CD4-positive, alpha-beta T cell treated with Interleukin-17A for 1 hour (primary cell): ENCODE measurements around the gene DMRTB1.

Source experiments
- DNase-seq: peaks from one replicate; pipeline ENCODE4 v3.0.0-alpha.2; 2020

The DMRTB1 gene

DNA sequence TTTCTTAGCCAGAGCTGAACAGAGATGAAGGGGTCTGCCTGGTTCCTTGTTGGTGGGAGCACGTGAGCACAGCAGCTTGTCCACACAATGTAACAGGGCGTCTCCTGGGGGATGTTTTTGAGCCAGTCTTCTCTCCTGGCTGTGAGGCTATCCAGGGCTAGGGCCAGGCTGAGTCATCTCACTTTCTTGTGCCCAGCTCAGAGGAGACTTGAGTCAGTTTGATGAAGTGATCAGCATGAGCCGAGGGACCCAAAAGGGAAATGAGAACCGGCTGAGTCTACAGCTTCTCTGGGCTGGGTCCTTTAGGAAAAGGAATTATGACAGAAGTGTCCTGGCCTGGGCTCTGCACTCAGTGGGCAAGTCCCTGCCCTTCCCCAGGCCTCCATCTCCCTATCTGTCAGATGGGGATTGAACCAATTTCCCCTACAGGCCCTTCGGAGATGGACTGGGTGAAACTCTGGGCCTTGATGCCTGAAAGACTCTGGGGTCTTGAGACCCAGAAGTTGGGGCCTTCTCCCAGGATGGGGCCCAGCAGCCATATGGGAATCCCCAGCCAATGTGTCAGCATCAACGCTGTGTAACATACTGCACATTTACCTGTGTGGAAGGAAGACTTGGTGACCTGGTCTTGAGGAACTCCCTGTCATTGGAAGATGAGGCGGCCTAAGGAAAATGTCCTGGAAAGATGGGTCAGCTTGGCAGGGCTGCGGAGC lies 36.6 kb downstream of the DMRTB1 start:
- no peak for DNase-seq

DNA sequence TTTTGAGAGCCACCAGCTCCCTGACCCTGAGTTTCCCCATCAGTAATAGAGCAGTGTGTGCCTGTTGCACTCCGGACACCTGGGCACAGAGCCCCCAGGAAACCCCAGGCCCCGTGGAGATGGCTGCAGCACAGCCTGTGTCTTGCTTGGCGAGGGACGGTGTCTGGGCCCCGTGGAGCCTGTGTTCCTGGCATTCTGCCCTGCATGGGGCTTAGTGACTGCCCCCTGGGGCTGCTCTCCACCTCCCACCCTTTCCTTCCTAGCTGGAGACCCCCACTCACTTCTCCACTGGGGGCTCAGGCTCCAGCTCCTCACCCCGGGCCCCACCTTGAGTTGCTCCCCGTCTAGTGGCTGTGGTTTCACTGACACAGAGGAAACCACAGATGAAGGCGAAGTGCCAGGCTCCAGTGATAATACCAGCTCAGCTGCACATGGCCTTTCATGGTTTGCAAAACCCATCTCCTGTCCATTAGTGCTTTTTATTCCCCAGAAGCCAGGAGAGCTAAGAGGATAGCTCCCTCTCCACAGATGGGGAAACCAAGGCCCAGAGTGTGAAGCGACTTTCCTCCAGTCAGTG lies 39.4 kb downstream of the DMRTB1 start:
- peak; percentile 2 for DNase-seq

DNA sequence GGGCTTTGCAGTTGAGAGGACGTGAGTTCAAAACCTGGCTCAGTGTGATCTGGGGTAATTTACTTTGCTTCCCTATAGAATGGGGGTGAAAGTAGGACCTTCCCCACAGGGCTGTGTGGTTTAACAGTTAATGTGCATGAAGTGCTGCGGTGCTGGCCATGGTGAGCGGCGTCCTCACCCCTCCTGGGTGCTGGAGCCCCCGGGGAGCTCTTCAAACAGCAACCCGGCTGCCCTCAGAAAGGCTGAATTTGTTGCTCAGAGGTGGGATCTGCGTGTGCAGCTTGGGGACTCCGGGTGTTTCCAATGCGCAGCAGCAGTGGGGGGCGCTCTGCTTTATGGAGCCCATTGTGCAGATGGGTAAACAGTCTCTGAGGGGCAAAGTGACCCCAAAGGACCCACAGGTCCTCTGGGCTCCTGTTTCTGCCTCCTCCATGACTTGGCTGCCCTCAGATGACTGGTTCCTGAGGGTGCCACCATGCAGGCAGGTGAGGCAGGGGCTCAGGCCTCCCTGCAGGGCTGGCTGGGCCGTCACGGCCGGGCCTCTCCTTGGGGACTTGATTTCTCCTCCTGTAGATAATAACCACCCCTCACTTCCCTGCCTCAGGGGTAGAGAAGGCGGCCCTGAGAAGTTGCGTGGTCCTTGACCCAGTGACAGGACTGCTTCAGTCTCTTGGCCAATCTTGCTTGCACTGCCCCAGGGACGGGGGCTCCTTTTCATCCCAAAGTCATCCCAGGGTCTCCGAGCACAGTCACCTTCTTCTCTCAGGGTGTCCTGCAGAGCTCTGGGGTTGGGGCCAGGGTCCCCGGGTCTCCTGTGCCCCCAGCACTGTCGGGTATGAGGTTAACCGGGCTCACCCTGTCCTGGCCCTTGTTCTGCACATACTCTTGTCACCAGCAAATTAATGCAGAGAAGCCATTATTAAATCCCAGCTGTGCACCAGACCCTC lies 40.3 kb downstream of the DMRTB1 start:
- DNase-seq = no peak

DNA sequence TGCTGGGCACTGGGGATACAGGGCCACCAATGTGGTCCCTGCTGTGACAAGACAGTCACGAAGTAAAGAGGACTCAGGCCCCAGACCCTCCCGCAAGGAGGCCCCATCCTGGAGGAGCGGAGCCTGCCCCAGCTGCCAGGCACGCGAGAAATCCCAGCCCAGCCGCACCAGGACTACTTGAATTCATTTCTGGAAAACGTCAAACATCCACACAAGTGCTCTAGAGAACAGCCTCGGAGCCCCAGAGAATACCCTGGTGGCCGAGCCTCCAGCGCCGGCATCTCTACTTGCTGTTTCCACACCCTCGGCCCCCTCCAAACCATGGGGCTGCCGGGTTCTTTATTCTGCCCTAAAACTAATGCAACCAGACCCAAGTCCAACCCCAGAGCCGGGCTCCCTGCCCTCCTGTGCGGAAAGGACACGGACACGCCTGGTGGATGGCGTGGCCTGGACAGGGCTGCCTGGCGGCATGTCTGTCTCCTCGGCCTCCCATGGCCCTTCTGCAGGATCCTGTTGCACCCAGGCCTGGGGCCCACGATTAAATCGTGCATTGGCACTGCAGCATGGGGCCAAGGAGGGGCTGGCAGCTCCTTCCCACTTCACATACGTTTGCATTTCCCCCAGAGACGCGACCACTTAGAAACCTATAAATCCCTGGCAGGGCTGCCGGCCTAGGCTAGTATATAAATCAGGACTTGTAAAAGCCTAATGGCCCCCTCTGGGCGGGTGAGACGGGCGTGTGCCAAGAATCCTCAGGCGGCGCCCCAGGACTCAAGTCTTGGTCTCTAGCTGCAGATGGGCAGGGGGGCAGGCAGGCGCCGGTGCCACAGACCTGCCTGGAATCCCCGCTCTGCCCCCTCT lies 41.2 kb downstream of the DMRTB1 start:
- DNase-seq = no peak

DNA sequence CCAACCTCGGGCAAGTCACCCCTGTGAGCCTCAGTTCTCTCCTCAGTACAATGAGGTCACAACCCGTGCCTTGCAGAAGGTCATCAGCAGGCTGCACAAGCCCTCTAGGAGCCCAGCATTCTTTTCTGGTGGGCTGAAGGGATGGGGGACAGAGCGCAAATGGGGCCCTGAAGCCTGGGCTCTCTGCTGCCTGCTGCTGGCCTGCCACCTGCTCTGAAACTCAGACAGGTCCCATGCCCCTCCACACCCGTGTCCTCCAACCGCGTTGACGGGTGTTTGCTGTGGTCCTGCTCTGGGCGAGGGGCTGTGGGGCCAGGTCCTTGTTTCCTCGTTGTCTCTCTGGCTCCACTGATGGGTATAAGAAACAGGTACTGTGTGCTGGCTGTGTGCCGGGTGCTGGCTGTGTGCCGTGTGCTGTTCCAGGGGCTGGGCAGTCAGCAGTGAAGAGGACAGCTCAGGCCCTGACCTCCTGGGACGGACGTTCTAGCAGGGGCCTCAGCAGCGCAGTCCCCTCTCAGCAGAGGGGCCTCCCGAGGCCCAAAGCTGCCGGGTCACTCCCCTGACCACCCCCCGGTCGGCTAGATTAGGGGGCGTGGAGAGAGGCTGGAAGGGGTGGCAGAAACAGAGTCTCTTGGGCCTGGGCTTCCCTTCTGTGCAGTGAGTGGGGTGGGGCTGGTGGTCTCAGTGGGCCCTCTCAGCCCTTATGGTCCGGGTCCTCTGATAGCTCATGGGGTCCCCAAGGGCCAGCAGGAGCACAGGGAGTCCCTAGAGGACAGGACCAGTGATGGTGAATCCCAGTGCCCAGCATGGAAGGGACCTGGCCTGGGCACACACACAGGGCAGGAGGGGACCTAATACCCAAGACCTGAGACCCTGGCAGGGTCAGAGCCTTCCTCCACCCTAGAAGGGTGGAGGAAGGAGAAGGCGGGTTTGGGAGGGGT lies 42.1 kb downstream of the DMRTB1 start:
- no peak for DNase-seq

DNA sequence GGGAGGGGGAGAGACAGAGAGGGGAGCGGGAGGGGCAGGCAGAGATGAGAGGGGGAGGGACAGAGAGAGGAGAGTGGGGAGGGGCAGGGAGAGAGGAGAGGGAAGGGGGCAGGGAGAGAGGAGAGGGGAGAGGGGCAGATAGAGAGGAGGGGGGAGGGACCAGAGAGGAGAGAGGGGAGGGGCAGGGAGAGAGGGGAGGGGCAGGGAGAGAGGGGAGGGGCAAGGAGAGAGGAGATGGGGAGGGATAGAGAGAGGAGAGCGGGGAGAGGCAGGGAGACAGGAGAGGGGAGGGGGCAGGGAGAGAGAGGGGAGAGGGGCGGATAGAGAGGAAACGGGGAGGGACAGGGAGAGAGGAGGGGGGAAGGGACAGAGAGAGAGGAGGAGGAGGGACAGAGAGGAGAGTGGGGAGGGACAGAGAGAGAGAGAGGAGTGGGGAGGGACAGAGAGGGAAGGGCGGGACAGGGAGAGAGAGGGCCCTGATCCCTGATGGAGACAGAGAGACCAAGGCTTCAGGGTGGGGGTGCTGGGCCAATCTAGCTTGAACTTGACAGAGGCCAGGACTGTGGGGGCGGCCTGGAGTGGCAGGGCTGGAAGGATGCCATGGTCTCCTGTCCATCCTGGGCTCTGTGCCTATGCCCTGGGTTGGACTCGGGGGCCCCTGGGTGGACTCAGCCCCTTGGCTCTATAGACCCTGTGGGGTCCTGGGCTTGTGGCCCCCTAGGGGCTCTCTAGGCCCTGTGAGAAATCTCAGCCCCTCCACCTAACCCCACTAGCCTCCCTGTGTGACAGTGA lies 43.6 kb downstream of the DMRTB1 start:
- no peak for DNase-seq

DNA sequence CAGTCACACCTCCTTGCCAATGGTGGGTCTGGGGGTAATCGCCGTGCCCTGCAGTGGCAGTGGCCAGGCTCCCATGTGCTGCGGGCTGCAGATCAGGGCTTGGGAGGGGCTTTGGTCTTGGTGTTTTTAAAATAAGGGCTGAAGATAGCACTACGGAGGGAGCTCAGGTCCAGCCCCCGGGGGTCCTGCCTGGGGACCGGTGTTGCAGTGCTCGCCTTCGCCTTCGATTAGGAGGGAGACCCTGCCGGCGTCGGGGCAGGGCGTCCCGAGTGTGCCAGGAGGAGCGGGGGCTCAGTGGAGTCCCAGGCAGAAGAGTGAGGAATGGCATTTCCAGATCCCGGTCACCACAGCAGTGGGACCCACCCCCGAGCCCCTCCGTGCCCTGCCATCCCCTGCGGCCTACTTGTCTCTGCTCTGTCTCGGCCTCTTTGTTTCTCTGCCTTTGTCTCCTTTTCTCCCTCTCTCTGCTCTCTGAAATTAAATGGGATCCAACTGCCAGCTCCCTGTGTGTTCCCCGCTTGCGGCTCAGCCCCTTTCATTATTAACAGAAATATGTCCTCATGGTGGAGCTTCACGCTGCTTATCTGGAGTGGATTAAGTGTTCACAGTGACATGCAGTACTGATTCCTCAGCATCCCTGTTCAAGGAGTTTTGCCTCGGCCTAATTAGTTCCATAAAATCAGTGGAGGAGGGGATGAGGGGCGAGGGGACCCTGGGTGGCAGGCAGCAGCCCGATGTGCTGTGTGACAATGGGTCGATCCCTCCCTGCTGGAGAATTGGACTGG lies 44.4 kb downstream of the DMRTB1 start:
- no peak for DNase-seq

DNA sequence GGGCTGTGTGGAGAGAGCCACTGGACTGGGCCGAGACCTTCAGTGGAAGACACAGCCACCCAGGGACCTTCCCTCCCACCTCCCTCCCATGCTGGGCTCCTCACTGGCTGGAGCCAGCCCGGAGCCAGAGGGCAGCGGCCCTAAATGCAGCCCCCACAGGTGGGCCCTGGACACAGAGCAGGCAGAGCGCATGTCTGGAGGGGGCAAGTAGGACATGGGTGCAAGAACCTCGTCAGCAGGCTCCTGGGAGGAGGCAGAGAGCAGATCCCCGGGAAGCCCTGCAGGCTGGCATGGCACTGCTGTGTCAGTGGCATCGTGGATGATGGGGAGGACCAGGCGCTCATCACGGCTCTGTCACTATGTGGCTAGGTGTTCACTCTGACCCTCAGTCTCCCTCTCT lies 45.7 kb downstream of the DMRTB1 start:
- no peak for DNase-seq

DNA sequence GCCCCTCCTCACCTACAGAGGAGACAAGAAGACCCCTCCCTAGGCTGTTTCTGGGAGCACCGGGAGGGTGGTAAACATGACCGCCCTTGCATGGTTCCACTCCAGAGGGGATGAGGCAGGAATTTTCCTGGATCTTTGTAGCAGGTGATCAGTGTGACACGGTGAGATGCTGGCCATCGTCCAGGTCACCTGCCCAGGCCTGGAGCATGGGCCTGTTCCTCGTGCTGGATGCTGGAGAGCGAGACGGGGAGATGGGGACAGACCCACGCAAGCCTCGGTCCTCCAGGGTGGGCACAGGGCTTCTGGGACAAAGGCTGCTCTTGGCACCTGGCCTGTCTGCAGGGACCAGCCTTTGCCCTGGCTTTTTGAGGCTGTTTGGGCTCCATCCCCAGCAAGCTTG lies 46.2 kb downstream of the DMRTB1 start:
- no peak for DNase-seq

DNA sequence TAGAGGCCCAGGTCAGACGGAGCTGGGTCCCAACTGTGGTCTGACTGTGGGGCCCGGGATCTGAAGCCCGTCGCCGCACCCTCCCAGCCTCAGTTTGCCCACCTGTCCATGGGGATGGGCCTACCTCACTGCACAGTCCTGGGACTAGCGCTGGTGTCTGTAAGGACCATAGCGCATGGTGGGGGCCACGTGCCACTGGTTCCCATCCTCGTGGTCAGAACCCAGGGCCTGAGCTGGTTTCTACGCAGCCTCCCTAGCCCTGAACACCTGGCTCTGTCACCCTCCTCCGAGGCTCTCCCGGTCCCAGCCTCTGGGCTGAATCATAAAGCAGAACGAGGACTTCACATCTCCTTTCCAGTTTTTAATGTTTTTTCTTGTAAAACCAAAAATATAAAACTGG lies 46.7 kb downstream of the DMRTB1 start:
- no peak for DNase-seq

DNA sequence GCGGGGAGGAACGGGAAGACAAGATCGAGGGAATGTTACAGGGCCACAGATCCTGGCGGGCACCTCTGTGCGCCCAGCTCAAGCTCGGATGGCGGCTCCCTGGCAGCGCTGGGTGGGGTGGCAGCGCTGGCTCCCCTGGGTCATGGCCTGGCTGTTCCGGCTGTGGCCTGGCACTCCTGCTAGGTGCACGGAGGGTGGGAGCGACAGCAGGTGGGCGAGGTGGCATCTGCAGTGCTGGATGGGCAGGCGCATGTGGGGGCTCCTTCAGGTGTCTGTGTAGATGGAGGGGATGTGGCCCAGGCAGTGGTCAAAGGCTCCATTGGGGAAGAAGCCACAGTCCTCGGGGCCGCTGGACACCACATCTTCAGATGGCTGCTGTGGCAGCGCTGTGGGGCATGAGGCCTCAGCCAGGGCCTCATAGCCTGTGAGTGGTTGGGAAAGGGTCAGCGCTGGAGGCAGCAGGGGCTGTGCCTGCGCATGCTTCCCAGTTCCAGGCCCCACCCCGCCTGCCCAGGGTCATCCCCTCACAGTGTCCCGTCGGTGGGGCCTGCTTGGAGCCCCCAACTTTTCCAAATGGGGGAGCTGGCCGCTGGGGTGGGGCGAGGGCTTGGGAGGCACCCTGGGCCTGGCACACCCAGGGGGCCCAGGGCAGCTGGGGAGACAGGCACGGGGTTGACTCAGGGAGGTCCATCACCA lies 47.3 kb downstream of the DMRTB1 start:
- DNase-seq = no peak

DNA sequence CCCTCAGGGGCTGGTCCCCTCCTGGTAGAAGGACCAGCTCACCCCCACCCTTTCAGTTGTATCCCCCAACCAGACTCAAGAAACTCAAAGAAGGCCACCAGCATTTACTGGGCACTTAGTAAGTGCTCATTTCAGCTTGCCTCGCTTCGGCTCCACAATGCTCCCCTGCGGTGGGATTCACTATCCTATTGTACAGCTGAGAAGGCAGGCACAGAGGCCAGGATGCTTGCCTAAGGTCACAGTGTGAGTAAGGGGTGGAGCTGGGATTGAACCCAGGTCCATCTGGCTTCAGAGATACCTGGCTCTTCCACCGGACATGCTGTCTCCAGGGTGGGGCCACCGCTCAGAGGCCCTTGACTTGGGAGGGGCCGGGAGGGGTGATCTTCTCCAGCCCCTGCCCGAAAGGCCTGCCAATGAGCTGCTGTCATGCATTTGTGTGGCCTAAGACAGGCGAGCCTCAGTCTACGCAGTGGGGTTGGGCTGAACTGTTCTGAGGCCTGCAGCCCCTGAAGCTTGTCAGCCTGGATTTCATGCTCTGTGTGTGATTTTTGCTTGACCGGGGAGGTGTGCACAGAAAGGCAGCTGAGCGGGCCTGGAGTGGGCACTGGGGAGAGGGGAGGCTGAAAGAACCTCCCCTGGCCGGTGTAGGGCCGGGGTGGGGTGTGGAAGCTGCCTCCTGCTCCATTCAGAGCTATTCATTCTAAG lies 48.1 kb downstream of the DMRTB1 start:
- DNase-seq = no peak

DNA sequence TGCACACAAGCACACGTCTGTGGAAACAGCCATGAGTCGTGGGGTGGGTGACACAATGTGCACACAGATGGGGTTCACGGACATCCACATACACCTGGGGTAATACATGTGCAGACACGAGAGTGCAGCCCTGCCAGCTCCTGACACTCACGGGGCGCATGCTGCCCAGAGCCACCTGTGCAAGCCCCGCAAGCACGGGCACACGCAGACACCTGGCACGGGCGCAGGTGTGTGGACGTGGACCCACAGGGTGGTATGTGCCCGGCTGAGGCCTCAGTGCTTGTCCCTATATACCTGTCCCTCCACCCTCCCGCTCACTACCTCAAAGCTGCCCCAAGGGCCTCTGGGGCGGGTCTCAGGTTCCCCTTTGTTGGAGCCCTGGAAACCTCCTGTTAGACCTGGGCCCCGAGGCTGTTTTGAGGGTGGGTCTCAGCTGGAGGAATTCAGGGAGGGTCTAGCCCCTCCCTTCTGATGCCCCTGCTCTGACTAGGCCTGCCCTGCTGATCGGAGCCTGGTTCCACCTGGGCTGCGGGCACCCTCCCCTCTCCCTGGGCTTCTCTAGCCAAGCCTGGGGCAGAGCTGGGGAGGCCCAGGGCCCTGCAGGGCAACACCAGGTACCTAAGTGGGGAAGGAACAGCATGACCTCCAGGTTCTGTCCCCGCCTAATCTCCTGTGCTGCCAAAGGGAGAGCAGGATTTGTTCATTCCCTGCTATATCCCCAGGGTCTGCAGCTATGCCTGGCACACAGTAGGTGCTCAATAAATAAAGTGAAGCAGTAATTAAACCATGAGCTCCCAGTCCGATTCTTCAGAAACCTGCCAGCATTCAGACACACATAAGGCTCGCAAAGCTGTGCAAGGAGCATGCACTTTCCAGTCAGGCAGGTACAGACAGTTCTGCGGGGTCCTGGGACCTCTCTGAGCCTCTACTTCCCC lies 49.1 kb downstream of the DMRTB1 start:
- DNase-seq = no peak

DNA sequence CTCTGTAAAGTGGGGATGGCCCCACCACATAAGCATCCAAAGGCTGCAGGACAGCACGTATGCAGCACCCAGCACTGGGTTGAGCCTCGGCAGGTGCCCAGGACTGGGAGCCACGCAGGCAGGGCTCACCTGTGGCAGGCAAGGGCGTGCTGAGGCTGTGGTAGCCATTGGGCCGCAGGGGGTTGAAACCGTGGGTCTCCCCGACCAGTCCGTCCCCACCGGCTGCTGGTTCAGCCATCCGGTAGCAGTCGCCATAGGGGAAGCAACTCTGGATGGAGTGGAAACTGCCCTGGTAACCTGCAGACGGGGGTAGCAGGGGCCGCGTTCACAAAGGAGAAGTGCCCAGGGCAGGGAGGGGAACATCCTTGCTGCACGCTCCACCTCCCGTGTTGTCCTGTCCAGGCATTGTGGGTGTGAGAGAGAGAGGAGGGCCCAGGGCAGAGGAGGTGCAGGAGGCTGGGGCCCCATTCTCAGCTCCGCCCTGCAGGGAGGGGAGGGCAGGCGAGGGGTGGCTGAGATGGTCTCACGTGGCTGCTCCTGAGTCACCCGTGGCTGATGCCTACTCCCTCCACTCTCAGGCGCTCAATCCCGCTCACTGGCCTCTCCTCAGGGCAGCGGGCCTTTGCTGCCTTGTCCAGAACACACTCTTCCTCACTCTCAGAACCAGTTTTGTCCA lies 49.9 kb downstream of the DMRTB1 start:
- peak; percentile 2 for DNase-seq

DNA sequence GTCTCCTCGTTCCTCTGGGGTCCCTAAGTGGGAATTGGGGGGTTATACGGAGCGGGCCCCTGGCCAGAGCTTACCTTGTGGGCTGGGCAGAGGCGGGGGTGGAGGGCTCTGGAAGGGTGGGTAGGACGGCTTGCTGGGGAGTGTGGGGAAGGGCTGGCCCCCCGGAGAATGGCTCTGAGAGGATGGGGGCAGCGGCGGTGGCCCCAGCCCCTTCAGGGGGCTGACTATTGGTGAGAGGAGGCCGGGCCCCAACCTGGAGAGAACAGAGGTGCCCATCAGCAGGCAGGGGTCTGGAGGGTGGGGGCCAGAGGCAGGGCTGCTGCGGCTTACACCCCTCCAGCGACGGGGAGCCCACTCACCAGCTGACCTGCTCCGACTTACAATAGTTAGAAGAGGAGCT lies 50.6 kb downstream of the DMRTB1 start:
- DNase-seq = no peak

DNA sequence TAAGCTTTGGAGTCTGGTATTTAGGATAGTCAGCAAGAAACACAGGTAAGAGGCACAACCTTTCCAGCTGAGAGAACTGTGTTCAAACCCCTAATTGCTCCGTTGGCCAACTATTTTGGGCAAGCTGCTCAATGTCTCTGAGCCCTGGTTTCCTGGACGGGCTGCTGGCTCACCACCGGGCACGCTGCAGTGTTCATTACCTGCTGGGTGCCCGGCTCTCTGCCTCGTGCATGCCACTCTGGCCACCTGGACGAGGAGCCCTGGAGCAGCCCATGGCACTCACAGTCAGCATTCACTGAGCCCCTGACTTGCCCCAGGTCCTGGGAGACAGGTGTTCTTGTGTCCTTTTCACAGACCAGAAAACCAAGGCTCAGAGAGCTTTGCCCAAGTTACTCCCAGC lies 51.0 kb downstream of the DMRTB1 start:
- no peak for DNase-seq
